HepG2 (cell line): Measurements from ENCODE around the gene ITGA2. TPM values are rescaled to one million over a fixed set of nuclear protein-coding genes. Genes with fewer than 3 reads are reported as not detected.
"Not testable (repeated sequence)": the region's sequence is repeated elsewhere in the genome, so short reads cannot be mapped to it uniquely, and the experiment has no call there.

Source experiments
- ATAC-seq: fragments of 200-7000 bp; cut with Tn5 transposase; 3 replicates; pipeline ENCODE4 v1.9.1; 2020; ENCODE audit warnings: mild to moderate bottlenecking, moderate library complexity
- BruUV-seq: library from RNA; stranded (reverse); fragments of 400-500 nt; replicated peaks from 2 replicates; lab custom pipeline; 2021; lab: Mats Ljungman, UMichigan
- CTCF ChIA-PET: fragments of 300-600 bp; formaldehyde crosslinking; extraction: SDS; loops from one replicate; lab custom pipeline; 2021; ENCODE audit warnings: low total read pairs, inconsistent platforms, low intra/inter-chr PET ratio; lab: Yijun Ruan, JAX
- POLR2A ChIA-PET: fragments of 350-600 bp; sonication (Branson Sonifier 250); formaldehyde crosslinking; loops from one replicate; lab custom pipeline; 2020; ENCODE audit warnings: antibody characterized with exemption, inconsistent platforms; lab: Yijun Ruan, JAX
- DNase-seq: peaks from one replicate; pipeline ENCODE4 v3.0.0-alpha.2; 2015; ENCODE audit warnings: low spot score
- FAIRE-seq: peaks from 3 replicates; lab custom pipeline; 2011; peaks lifted over from hg19 to GRCh38; lab: Jason Lieb, UNC
- H2AFZ ChIP-seq: one replicate; pipeline ENCODE4 v1.6.1; 2011; ENCODE audit warnings: low read length, inconsistent platforms
- H3K27ac ChIP-seq: fragments of 300-600 bp; 3 replicates; pipeline ENCODE4 v1.8.0; 2011; ENCODE audit warnings: mixed run types, mild to moderate bottlenecking, mixed read lengths, low read length, inconsistent platforms; ENCODE audit not compliant: insufficient read depth; ENCODE audit errors: extremely low read length
- H3K27me3 ChIP-seq, 2 experiments: fragments of 200-600 bp in 1 of 2; 2 replicates in 1 of 2; 3 replicates in 1 of 2; pipeline versions ENCODE4 v1.6.0 to v1.8.0; 2011; ENCODE audit warnings: low read length in 2 of 2, mild to moderate bottlenecking in 2 of 2, moderate library complexity in 2 of 2, inconsistent platforms in 1 of 2; ENCODE audit not compliant: insufficient read depth in 2 of 2, control insufficient read depth in 1 of 2
- H3K36me3 ChIP-seq, 2 experiments: fragments of 200-600 bp in 1 of 2; replicated peaks in 1 of 2; 2 replicates in 1 of 2; 3 replicates in 1 of 2; pipeline versions ENCODE4 v1.5.1 to v1.8.0; 2011; ENCODE audit warnings: low read length in 2 of 2, inconsistent platforms in 1 of 2; ENCODE audit not compliant: insufficient read depth in 2 of 2, control insufficient read depth in 1 of 2
- H3K4me1 ChIP-seq: 2 replicates; pipeline ENCODE4 v1.5.1; 2012; ENCODE audit warnings: low read length, inconsistent platforms; ENCODE audit not compliant: insufficient read depth
- H3K4me2 ChIP-seq: 2 replicates; pipeline ENCODE4 v1.6.0; 2011; ENCODE audit warnings: low read depth, low read length, inconsistent platforms
- H3K4me3 ChIP-seq, 3 experiments: fragments of 200-600 bp in 1 of 3; sonication (generic), shearing (Covaris generic) in 1 of 3; replicated peaks in 1 of 3; 2 replicates each; pipeline ENCODE4 v1.5.1; 2011 to 2016; ENCODE audit warnings: low read length in 3 of 3, inconsistent platforms in 2 of 3, low read depth in 2 of 3, mild to moderate bottlenecking in 2 of 3, control low read depth in 1 of 3, mixed read lengths in 1 of 3; ENCODE audit not compliant: insufficient read depth in 1 of 3
- H3K79me2 ChIP-seq: one replicate; pipeline ENCODE4 v1.6.1; 2011; ENCODE audit warnings: low read length, inconsistent platforms; ENCODE audit not compliant: insufficient read depth
- H3K9ac ChIP-seq: 2 replicates; pipeline ENCODE4 v1.6.0; 2011; ENCODE audit warnings: mild to moderate bottlenecking, low read depth, low read length, inconsistent platforms; ENCODE audit not compliant: insufficient read depth
- H3K9me3 ChIP-seq: 2 replicates; pipeline ENCODE4 v1.5.1; 2012; ENCODE audit warnings: mild to moderate bottlenecking, low read length
- H4K20me1 ChIP-seq: 2 replicates; pipeline ENCODE4 v1.6.0; 2011; ENCODE audit warnings: inconsistent platforms, mild to moderate bottlenecking, low read length, moderate library complexity; ENCODE audit not compliant: insufficient read depth
- ELF3 ChIP-seq: IDR thresholded peaks from 2 replicates; pipeline ENCODE4 v1.6.1; 2016; ENCODE audit warnings: missing genetic modification reagents, missing compliant biosample characterization
- FOXA3 ChIP-seq: IDR thresholded peaks from 2 replicates; pipeline ENCODE4 v1.6.1; 2016; ENCODE audit warnings: missing genetic modification reagents, missing compliant biosample characterization
- NCOA5 ChIP-seq: sonication (generic); formaldehyde crosslinking; IDR thresholded peaks from 2 replicates; pipeline ENCODE4 v1.4.0; 2020; ENCODE audit warnings: missing genetic modification reagents
- NCOR1 ChIP-seq: fragments of 200-600 bp; sonication (generic); IDR thresholded peaks from 2 replicates; pipeline ENCODE4 v1.7.0; 2017; ENCODE audit warnings: antibody characterized with exemption, low read length, borderline replicate concordance
- NFKBIZ ChIP-seq: IDR thresholded peaks from 2 replicates; pipeline ENCODE4 v1.6.1; 2018; ENCODE audit warnings: missing genetic modification reagents, missing compliant biosample characterization
- RFXANK ChIP-seq: IDR thresholded peaks from 2 replicates; pipeline ENCODE4 v1.6.1; 2016
- SP4 ChIP-seq: sonication (generic); formaldehyde crosslinking; IDR thresholded peaks from 2 replicates; pipeline ENCODE4 v1.8.1; 2023; ENCODE audit warnings: mild to moderate bottlenecking, missing genetic modification reagents
- TBX3 ChIP-seq: fragments of 450-650 bp; IDR thresholded peaks from 2 replicates; pipeline ENCODE4 v1.6.1; 2017; ENCODE audit warnings: antibody characterized with exemption, mild to moderate bottlenecking, inconsistent platforms, borderline replicate concordance
- U2AF1 ChIP-seq: fragments of 200-400 bp; formaldehyde crosslinking; optimal IDR thresholded peaks from 2 replicates; pipeline ENCODE3; 2017; ENCODE audit warnings: mild to moderate bottlenecking, low read depth, low read length
- ZNF17 ChIP-seq: sonication (generic); formaldehyde crosslinking; IDR thresholded peaks from 2 replicates; pipeline ENCODE4 v1.5.0; 2020; ENCODE audit warnings: mild to moderate bottlenecking, missing genetic modification reagents
- ZNF275 ChIP-seq: sonication (generic); formaldehyde crosslinking; IDR thresholded peaks from 2 replicates; pipeline ENCODE4 v1.8.0; 2022; ENCODE audit warnings: missing genetic modification reagents, mild to moderate bottlenecking, inconsistent platforms, borderline replicate concordance
- ZNF501 ChIP-seq: sonication (generic); formaldehyde crosslinking; IDR thresholded peaks from 2 replicates; pipeline ENCODE4 v1.5.1; 2020; ENCODE audit warnings: mild to moderate bottlenecking, moderate library complexity, missing genetic modification reagents
- ZNF615 ChIP-seq: sonication (generic); formaldehyde crosslinking; IDR thresholded peaks from 2 replicates; pipeline ENCODE4 v1.5.0; 2020; ENCODE audit warnings: mild to moderate bottlenecking, missing genetic modification reagents, borderline replicate concordance
- ZNF644 ChIP-seq: IDR thresholded peaks from 2 replicates; pipeline ENCODE4 v1.6.1; 2016; ENCODE audit warnings: low read depth
- ZNF703 ChIP-seq: sonication (generic); formaldehyde crosslinking; IDR thresholded peaks from 2 replicates; pipeline ENCODE4 v1.5.1; 2020; ENCODE audit warnings: missing genetic modification reagents, mild to moderate bottlenecking, moderate library complexity, borderline replicate concordance
- WGBS: methylation state at CpG from one replicate; pipeline ENCODE4 v1.1.6; 2017; ENCODE audit warnings: low lambda C conversion rate; 5-methylcytosine and 5-hydroxymethylcytosine counted together
- in situ Hi-C: cut with HindIII; loops from 2 replicates; pipeline ENCODE4 v1.10.0; 2017; ENCODE audit warnings: low pct_unique_long_range_greater_than_20kb; ENCODE audit not compliant: extremely low pct_ligation_motif_present
- intact Hi-C: fragments of 100-400 bp; cut with micrococcal nuclease; formaldehyde crosslinking; loops from one replicate; pipeline ENCODE4 v1.10.0; 2022; ENCODE audit not compliant: unreplicated experiment
- polyA plus RNA-seq, 8 experiments: library from polyadenylated mRNA; depleted of rRNA in 3 of 8; stranded (reverse) in 7 of 8; unstranded in 1 of 8; fragments of >200 nt; fragmentation: Illumina TruSeq in 4 of 8; extraction: Trizol in 4 of 8; gene quantifications; 2 replicates each; pipeline versions ENCODE4 v1.2.1 to v1.2.3, GENCODE V29; 2011 to 2016; ENCODE audit warnings: low read depth in 4 of 8, missing spikeins in 1 of 8, mixed read lengths in 1 of 8; ENCODE audit not compliant: insufficient read depth in 1 of 8
- total RNA-seq, 5 experiments: library from RNA; depleted of rRNA; stranded (reverse); fragments of >200 nt; fragmentation: Illumina TruSeq; extraction: Trizol; gene quantifications; 2 replicates each; pipeline ENCODE4 v1.2.3, GENCODE V29; 2016; ENCODE audit warnings: low read depth in 1 of 5

ITGA2 gene
- total and polyA plus RNA-seq, 2 of the 13 experiments (the other 11 are each of a cell fraction or from before 2014, with no cell fraction given), result 15.8 to 58.3 TPM

GRCh38 chr5:52976157-52976556 lies 13.0 kb upstream of the ITGA2 start:
- CTCF ChIA-PET, in situ Hi-C loops, H3K27me3 ChIP-seq, FAIRE-seq, ATAC-seq, H3K9ac ChIP-seq, H2AFZ ChIP-seq, H3K27ac ChIP-seq, POLR2A ChIA-PET, intact Hi-C loops, H4K20me1 ChIP-seq, BruUV-seq, DNase-seq, H3K79me2 ChIP-seq, H3K4me2 ChIP-seq, H3K4me3 ChIP-seq, H3K36me3 ChIP-seq: not testable (repeated sequence)
- 73% methylated on average over 7 of the region's 7 CpGs for WGBS
- Histone ChIP-seq H3K4me1 (peaks cover 12% of the 10 kb centered on the region), H3K9me3 (peaks cover 16% of the 10 kb centered on the region)

GRCh38 chr5:52977264-52977897 lies 11.8 kb upstream of the ITGA2 start:
- DNase-seq, result peak; percentile 40
- Histone ChIP-seq H4K20me1 (no peaks in the 10 kb centered on the region), H3K27ac (no peak overlapping the region), H3K4me2 (peak overlapping the region; percentile 24; the same call in 1 of the 2 replicates), H3K79me2 (no peaks in the 10 kb centered on the region), H2AFZ (no peak overlapping the region), H3K9me3 (peaks cover 16% of the 10 kb centered on the region), H3K27me3 (no peaks in the 10 kb centered on the region), H3K4me1 (peaks cover 12% of the 10 kb centered on the region), H3K9ac (no peak overlapping the region), H3K36me3 (no peaks in the 10 kb centered on the region), H3K4me3 (no peak overlapping the region)
- in situ Hi-C loops (no loop called here), intact Hi-C loops (no loop called here)
- peak; percentile 83 for ATAC-seq
- ChIA-PET POLR2A (interaction anchor here (1.2 kb wide), 1 partner anchor 12 kb away, joined by 5 read pairs; the partner anchor contains the start of gene ITGA2), CTCF (no interaction called here)
- WGBS, result 57% methylated on average over 2 of the region's 7 CpGs
- no peak for FAIRE-seq
- BruUV-seq, result no TSS peak
- no peak for TF ChIP-seq TBX3
- TF ChIP-seq ELF3 (CRISPR knock-in tag), result peak; percentile 36; the same call in 1 of the 2 replicates
- 0 out of 2 replicates have a peak, but pooled peaks have one; percentile 23 for TF ChIP-seq FOXA3 (CRISPR knock-in tag)
- TF ChIP-seq SP4, result no peak
- TF ChIP-seq ZNF275 (CRISPR knock-in tag), result no peak
- TF ChIP-seq RFXANK (CRISPR knock-in tag), result no peak
- no peak for TF ChIP-seq ZNF501 (CRISPR knock-in tag)
- TF ChIP-seq U2AF1, result no peak
- TF ChIP-seq ZNF703 (CRISPR knock-in tag), result no peak
- no peak for TF ChIP-seq NFKBIZ (CRISPR knock-in tag)
- TF ChIP-seq ZNF615 (CRISPR knock-in tag), result no peak
- TF ChIP-seq NCOR1, result no peak
- TF ChIP-seq ZNF644, result 0 out of 2 replicates have a peak, but pooled peaks have one; percentile 20
- peak; percentile 98 for TF ChIP-seq ZNF17 (CRISPR knock-in tag)
- TF ChIP-seq NCOA5 (CRISPR knock-in tag), result no peak
